Spleen (tissue), 11 donors: ENCODE measurements around the gene CCDC88B. TPM values are rescaled to one million over a fixed set of nuclear protein-coding genes. Genes with fewer than 3 reads are reported as not detected.

ENCODE experiments used
- DNase-seq: peaks from one replicate; pipeline ENCODE4 v3.0.0-alpha.2; 2020
- H3K27ac ChIP-seq, 8 donors: fragments of 200-600 bp; sonication (generic) in 7 of 8; 1 replicate in 4 of 8; 2 replicates in 4 of 8; pipeline versions ENCODE4 v1.5.0 to v1.8.0; 2016 to 2021; ENCODE audit warnings: inconsistent platforms in 4 of 8, mild to moderate bottlenecking in 4 of 8, moderate library complexity in 1 of 8
- H3K27me3 ChIP-seq, 7 donors: fragments of 200-600 bp; sonication (generic) in 6 of 7; replicated peaks in 1 of 7; 1 replicate in 4 of 7; 2 replicates in 3 of 7; pipeline versions ENCODE4 v1.5.0 to v1.8.0; 2016 to 2021; ENCODE audit warnings: inconsistent platforms in 3 of 7, mild to moderate bottlenecking in 1 of 7
- H3K36me3 ChIP-seq, 6 donors: fragments of 200-600 bp; sonication (generic) in 5 of 6; 1 replicate in 4 of 6; 2 replicates in 2 of 6; pipeline versions ENCODE4 v1.5.0 to v1.8.0; 2016 to 2021; ENCODE audit warnings: inconsistent platforms in 2 of 6
- H3K4me1 ChIP-seq, 6 donors: fragments of 200-600 bp; sonication (generic) in 5 of 6; 1 replicate in 3 of 6; 2 replicates in 3 of 6; pipeline versions ENCODE4 v1.5.0 to v1.8.0; 2016 to 2021; ENCODE audit warnings: inconsistent platforms in 3 of 6
- H3K4me3 ChIP-seq, 8 donors: fragments of 200-600 bp; sonication (generic) in 7 of 8; 1 replicate in 4 of 8; 2 replicates in 4 of 8; pipeline versions ENCODE4 v1.5.0 to v1.8.0; 2016 to 2021; ENCODE audit warnings: inconsistent platforms in 4 of 8, mild to moderate bottlenecking in 4 of 8, moderate library complexity in 2 of 8
- H3K9me3 ChIP-seq, 8 donors: fragments of 200-600 bp; sonication (generic) in 7 of 8; 1 replicate in 4 of 8; 2 replicates in 4 of 8; pipeline versions ENCODE4 v1.5.0 to v1.8.0; 2016 to 2021; ENCODE audit warnings: inconsistent platforms in 4 of 8
- POLR2A ChIP-seq, 3 donors: fragments of 450-650 bp; IDR thresholded peaks; one replicate each; pipeline ENCODE4 v1.5.1; 2017; ENCODE audit warnings: antibody characterized with exemption in 3 of 3, mild to moderate bottlenecking in 1 of 3
- POLR2AphosphoS5 ChIP-seq, 3 donors: sonication (generic); formaldehyde crosslinking; IDR thresholded peaks; one replicate each; pipeline ENCODE4 v1.5.1; 2017; ENCODE audit warnings: antibody characterized with exemption in 3 of 3
- WGBS, 5 donors: extraction: QIAGEN DNeasy Blood & Tissue Kit in 3 of 5; methylation state at CpG; one replicate each; pipeline versions ENCODE4 v1.1.5 to v1.1.7; 2013 to 2018; 5-methylcytosine and 5-hydroxymethylcytosine counted together
- intact Hi-C: fragments of 100-400 bp; cut with DNase I; formaldehyde crosslinking; loops from one replicate; pipeline ENCODE4 v1.15.0; 2023; ENCODE audit warnings: low total_unique reads
- polyA plus RNA-seq, 3 donors: library from polyadenylated mRNA; stranded (reverse); fragments of 200-250 nt; gene quantifications; one replicate each; pipeline ENCODE4 v1.2.1, GENCODE V29; 2013
- total RNA-seq, 7 donors: library from RNA; depleted of rRNA in 3 of 7; stranded (reverse); fragments of >200 nt in 3 of 7; fragmentation: NEBNext Ultra II Directional in 4 of 7; extraction: Animal tissue kit (Norgen Biotek cat#: 25700) in 4 of 7; gene quantifications; one replicate each; pipeline versions ENCODE4 v1.1.0 to v1.2.1, GENCODE V29; 2016 to 2021
- TF ChIP-seq, protein P1 (sequence below), 11 experiments: fragments of 200-600 bp in 7 of 11; fragments of 450-650 bp in 4 of 11; sonication (generic) in 4 of 11; IDR thresholded peaks in 8 of 11; conservative IDR thresholded peaks in 3 of 11; 1 replicate in 7 of 11; 2 replicates in 4 of 11; pipeline versions ENCODE4 v1.4.0 to v1.8.0; 2016 to 2021; ENCODE audit warnings: antibody characterized with exemption in 11 of 11, inconsistent platforms in 4 of 11, mild to moderate bottlenecking in 1 of 11
- donor health status: healthy with polysubstance abuse.
- donor health status: DM: no; HTN: no; CAD: no; lungs with moderate emphysema.
- donor health status: DM: no; HTN: no; CAD: no.
- donor health status: Bipolar disorder and iron deficiency.
- donor health status: healthy.
- donor health status: DM: no; HTN: no; CAD: no.
- donor health status: DM: yes; HTN: yes; CAD: no.

Gene CCDC88B
- total and polyA plus RNA-seq, 10 donors = 64.3 to 638 (median 106) TPM

DNA sequence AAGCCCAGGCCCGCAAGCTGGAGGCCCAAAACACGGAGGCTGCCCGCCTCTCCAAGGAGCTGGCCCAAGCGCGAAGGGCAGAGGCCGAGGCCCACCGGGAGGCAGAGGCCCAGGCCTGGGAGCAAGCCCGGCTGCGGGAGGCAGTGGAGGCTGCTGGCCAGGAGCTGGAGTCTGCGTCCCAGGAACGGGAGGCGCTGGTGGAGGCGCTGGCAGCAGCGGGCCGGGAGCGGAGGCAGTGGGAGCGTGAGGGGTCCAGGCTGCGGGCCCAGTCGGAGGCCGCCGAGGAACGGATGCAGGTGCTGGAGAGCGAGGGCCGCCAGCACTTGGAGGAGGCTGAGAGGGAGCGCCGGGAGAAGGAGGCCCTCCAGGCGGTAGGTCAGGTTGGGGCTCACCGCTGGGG lies 4.8 kb downstream of the CCDC88B start:
- H3K4me1 ChIP-seq = peaks cover 14 to 88% (median 40%) of the 10 kb centered on the region in 6 donors
- H3K4me3 ChIP-seq = no peak overlapping the region
- peaks cover 0 to 77% (median 33%) of the 10 kb centered on the region in 6 donors for H3K36me3 ChIP-seq
- no peak overlapping the region for H3K27ac ChIP-seq
- TF ChIP-seq POLR2A (IDR thresholded peaks at IDR 0.05) (no peak), POLR2AphosphoS5 (IDR thresholded peaks at IDR 0.05) (peak in 1 of 3 donors; percentile 51)
- TF ChIP-seq, protein P1, sequence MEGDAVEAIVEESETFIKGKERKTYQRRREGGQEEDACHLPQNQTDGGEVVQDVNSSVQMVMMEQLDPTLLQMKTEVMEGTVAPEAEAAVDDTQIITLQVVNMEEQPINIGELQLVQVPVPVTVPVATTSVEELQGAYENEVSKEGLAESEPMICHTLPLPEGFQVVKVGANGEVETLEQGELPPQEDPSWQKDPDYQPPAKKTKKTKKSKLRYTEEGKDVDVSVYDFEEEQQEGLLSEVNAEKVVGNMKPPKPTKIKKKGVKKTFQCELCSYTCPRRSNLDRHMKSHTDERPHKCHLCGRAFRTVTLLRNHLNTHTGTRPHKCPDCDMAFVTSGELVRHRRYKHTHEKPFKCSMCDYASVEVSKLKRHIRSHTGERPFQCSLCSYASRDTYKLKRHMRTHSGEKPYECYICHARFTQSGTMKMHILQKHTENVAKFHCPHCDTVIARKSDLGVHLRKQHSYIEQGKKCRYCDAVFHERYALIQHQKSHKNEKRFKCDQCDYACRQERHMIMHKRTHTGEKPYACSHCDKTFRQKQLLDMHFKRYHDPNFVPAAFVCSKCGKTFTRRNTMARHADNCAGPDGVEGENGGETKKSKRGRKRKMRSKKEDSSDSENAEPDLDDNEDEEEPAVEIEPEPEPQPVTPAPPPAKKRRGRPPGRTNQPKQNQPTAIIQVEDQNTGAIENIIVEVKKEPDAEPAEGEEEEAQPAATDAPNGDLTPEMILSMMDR (IDR thresholded peaks at IDR 0.05 in 8 of 11, conservative IDR thresholded peaks at IDR 0.05 in 3 of 11) = no peak
- no peaks in the 10 kb centered on the region for H3K9me3 ChIP-seq
- DNase-seq = no peak
- 93 to 96% (median 95%) methylated on average over 28 of the region's 28 CpGs for WGBS, 5 donors
- peaks cover 0 to 5% (median 0%) of the 10 kb centered on the region in 7 donors for H3K27me3 ChIP-seq
- intact Hi-C loops = no loop called here

DNA sequence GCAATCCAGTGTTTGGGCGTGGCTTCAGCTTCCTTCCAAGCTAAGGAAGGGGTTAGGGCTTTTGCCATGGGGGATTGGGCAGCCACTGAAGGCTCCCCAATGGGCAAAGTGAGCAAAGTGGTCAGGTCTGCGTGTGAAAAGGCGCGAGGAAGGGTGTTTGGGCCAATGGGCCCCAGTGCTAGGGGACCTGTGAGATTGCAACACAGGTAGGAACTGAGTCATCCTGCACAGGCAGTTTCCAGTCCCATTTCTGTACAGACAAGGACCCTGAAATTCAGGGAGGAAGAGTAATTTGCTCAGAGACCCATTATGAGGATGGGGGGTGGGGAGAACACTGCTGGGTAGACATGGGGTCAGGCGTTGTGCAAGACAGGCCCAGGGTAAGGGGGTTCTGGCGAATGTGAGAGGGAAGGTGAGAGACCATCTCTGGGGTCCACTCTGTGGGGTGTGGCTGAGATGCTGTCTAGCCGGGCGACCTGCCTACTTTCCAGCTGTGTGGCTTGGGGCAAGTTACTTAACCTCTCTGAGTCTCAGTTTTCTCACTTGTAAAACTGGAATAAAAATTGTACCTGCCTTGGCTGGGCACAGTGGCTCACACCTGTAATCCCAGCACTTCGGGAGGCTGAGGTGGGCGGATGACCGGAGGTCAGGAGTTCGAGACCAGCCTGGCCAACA lies 7.3 kb downstream of the CCDC88B start:
- no peak for TF ChIP-seq POLR2A (IDR thresholded peaks at IDR 0.05)
- TF ChIP-seq POLR2AphosphoS5 (IDR thresholded peaks at IDR 0.05) = no peak
- TF ChIP-seq, protein P1 (IDR thresholded peaks at IDR 0.05 in 8 of 11, conservative IDR thresholded peaks at IDR 0.05 in 3 of 11) = no peak
- Histone ChIP-seq H3K9me3 (no peaks in the 10 kb centered on the region), H3K27me3 (no peaks in the 10 kb centered on the region), H3K4me1 (peaks cover 1 to 74% (median 17%) of the 10 kb centered on the region in 6 donors), H3K4me3 (no peak overlapping the region), H3K27ac (peak overlapping the region in 4 of 8 donors; percentile 20 to 70 (median 48)), H3K36me3 (peaks cover 0 to 91% (median 35%) of the 10 kb centered on the region in 6 donors)
- intact Hi-C loops = no loop called here
- no peak for DNase-seq
- WGBS, 5 donors = 72 to 91% (median 85%) methylated on average over 12 of the region's 12 CpGs

DNA sequence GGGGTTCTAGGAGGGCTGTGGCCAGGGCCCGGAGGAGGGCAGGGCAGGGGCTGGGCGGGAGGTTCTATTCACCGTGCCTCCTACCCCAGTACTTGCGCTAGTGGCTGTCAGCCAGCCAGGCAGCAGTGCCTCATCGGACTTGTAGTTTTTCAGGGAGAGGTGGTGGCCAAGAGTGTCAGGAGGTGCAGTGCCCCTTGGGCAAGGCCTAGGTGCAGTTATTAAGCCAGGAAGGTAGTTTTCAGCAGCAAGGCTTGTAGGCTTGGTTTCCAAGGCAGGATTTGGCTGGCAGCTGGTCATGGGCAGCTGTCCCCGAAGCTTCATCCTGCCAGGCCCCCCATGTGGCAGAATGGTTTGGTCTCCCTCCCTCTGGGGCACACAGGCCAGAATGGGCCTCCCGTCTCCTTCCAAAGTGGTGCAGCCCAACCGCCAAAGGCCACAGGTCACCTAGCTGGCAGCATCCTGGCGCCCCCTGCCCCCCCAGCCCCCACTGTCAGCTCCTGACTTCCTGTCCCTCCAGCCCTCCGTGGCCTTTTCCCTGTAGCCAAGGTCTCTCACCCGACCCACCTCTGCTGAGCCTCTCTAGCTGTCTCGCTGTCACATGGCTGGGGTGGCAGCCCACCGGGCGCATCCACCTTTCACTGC lies 8.5 kb downstream of the CCDC88B start:
- Histone ChIP-seq H3K27me3 (no peaks in the 10 kb centered on the region), H3K4me3 (no peak overlapping the region), H3K4me1 (peaks cover 0 to 72% (median 10%) of the 10 kb centered on the region in 6 donors), H3K27ac (no peak overlapping the region), H3K36me3 (peaks cover 0 to 96% (median 43%) of the 10 kb centered on the region in 6 donors), H3K9me3 (no peaks in the 10 kb centered on the region)
- intact Hi-C loops = no loop called here
- TF ChIP-seq POLR2AphosphoS5 (IDR thresholded peaks at IDR 0.05) = no peak
- TF ChIP-seq POLR2A (IDR thresholded peaks at IDR 0.05) = no peak
- TF ChIP-seq, protein P1 (IDR thresholded peaks at IDR 0.05 in 8 of 11, conservative IDR thresholded peaks at IDR 0.05 in 3 of 11) = no peak
- DNase-seq = no peak
- WGBS, 5 donors = 51 to 81% (median 73%) methylated on average over 10 to 14 of the region's 14 CpGs

DNA sequence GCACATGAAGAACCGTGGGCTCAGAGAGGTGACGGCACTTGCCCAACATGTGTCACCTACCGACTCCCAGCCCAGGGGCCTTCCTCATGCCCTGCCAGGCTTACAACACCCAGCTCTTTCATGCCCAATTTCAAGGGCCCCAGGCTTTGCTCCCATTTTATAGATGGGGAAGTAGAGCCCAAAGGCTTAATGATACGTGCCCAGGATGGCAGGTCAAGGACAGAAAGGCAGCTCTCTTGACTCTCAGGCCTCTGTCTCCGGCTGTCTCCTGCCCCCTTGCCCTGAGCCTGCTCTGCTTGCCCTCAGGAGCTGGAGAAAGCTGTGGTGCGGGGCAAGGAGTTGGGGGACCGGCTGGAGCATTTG lies 9.0 kb downstream of the CCDC88B start:
- Histone ChIP-seq H3K9me3 (no peaks in the 10 kb centered on the region), H3K27me3 (no peaks in the 10 kb centered on the region), H3K36me3 (peaks cover 0 to 96% (median 41%) of the 10 kb centered on the region in 6 donors), H3K4me1 (peaks cover 0 to 72% (median 11%) of the 10 kb centered on the region in 6 donors), H3K4me3 (no peak overlapping the region), H3K27ac (no peak overlapping the region)
- no peak for TF ChIP-seq POLR2A (IDR thresholded peaks at IDR 0.05)
- TF ChIP-seq, protein P1 (IDR thresholded peaks at IDR 0.05 in 8 of 11, conservative IDR thresholded peaks at IDR 0.05 in 3 of 11) = no peak
- no peak for TF ChIP-seq POLR2AphosphoS5 (IDR thresholded peaks at IDR 0.05)
- intact Hi-C loops = no loop called here
- 70 to 84% (median 81%) methylated on average over 7 of the region's 7 CpGs for WGBS, 5 donors
- DNase-seq = no peak
